ENCODE results near the gene REM2.
A peak's percentile ranks its signal among the peaks of the same experiment; 100 is the strongest.

REM2 gene

DNA sequence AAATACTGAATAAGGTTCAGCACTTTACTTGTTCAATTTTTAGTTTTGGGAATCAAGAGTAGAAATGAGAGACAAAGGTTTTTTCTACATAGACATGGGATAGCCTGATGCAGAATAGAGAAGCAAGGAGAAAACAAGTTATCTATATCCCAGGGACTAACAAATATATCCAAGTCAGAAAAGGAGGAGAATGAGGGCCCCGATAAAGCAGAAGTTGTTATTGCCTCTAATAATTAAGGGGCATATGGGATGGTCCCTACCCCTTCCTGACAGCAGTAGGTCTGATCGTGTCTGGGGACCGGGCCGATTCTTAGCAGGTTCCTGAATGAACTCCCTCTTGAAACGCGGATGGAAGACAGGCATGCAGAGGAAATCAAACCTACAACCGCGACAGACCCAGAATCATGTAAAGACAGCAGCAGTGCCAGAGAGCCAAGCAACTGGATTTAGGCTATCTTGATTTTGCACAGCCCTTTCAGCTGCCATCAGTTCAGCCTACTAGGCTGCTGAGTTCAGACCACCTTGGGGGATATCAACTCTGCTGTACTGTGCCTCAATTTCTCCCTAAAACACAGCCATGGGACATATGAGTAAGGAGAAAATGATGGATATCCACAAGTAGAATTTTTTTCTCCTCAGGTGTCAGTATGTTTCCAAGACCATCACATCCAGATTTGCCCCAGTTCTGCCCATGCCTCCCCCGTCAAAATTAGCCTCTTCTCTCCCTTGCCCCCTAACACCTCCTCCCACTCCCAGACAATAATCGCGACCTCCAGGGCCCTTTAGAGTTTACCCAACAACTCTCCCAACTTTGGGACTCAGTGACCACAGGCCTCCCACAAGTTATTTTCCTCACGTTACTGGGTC lies 45.4 kb downstream of the REM2 start:
- Histone ChIP-seq H3K27ac (ENCODE audit: low read depth in 2 of 2, low read length in 2 of 2) (peak overlapping the region; percentile 83 to 89), H3K36me3 (ENCODE audit: control insufficient read depth in 2 of 2, insufficient read depth in 2 of 2, low read length in 2 of 2) (peaks cover 13 to 17% of the 10 kb centered on the region in 2 donors), H3K4me3 (ENCODE audit: low read length in 2 of 2) (peak overlapping the region; percentile 97 to 98), H3K4me1 (ENCODE audit: control insufficient read depth in 2 of 2, insufficient read depth in 2 of 2, low read length in 2 of 2) (peaks cover 13 to 23% of the 10 kb centered on the region in 2 donors), H3K27me3 (ENCODE audit: control insufficient read depth in 2 of 2, insufficient read depth in 2 of 2, low read length in 2 of 2) (no peaks in the 10 kb centered on the region), H3K9ac (ENCODE audit: low read depth in 1 of 2, low read length in 2 of 2) (peak overlapping the region; percentile 93 to 95), H3K9me3 (ENCODE audit: control insufficient read depth in 2 of 2, low read length in 2 of 2) (no peaks in the 10 kb centered on the region)

GRCh38 chr14:22929104-22929960 lies 46.3 kb downstream of the REM2 start, which contains the start of gene PRMT5:
TSS of gene PRMT5 (minus strand) at chr14:22929376. CDS start at chr14:22929361, 15 bp downstream.
- H3K4me1 ChIP-seq (ENCODE audit: control insufficient read depth in 2 of 2, insufficient read depth in 2 of 2, low read length in 2 of 2), result peaks cover 13 to 23% of the 10 kb centered on the region in 2 donors
- H3K4me3 ChIP-seq (ENCODE audit: low read length in 2 of 2), result peak within 1 kb of the TSS; percentile 97 to 98
- H3K9ac ChIP-seq (ENCODE audit: low read depth in 1 of 2, low read length in 2 of 2), result peak within 1 kb of the TSS; percentile 93 to 95
- H3K36me3 ChIP-seq (ENCODE audit: control insufficient read depth in 2 of 2, insufficient read depth in 2 of 2, low read length in 2 of 2), result peaks cover 6 to 9% of the 10 kb centered on the region in 2 donors
- no peaks in the 10 kb centered on the region for H3K27me3 ChIP-seq (ENCODE audit: control insufficient read depth in 2 of 2, insufficient read depth in 2 of 2, low read length in 2 of 2)
- peak within 1 kb of the TSS; percentile 83 to 89 for H3K27ac ChIP-seq (ENCODE audit: low read depth in 2 of 2, low read length in 2 of 2)
- no peaks in the 10 kb centered on the region for H3K9me3 ChIP-seq (ENCODE audit: control insufficient read depth in 2 of 2, low read length in 2 of 2)

DNA sequence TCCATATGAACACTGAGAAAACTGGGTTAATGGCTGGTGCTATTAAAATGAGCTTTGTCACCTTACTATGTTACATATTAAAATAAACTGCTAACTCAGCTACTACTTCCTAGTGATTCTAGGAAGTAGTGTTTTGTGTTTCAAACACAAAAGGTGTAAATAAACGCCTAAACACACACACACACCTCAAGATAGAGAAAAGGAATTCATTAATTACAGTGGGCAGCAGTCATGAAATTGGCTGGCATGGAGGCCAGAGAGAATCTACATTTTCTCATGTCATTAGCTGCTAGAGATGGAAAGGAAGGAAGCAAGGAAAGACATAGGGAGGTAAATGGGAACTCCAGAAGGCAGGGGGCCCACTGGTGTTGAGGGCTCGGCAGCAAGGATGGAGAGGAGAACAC lies 46.9 kb downstream of the REM2 start:
- Histone ChIP-seq H3K9ac (ENCODE audit: low read depth in 1 of 2, low read length in 2 of 2) (peak overlapping the region; percentile 78 to 93), H3K36me3 (ENCODE audit: control insufficient read depth in 2 of 2, insufficient read depth in 2 of 2, low read length in 2 of 2) (peaks cover 0 to 3% of the 10 kb centered on the region in 2 donors)

DNA sequence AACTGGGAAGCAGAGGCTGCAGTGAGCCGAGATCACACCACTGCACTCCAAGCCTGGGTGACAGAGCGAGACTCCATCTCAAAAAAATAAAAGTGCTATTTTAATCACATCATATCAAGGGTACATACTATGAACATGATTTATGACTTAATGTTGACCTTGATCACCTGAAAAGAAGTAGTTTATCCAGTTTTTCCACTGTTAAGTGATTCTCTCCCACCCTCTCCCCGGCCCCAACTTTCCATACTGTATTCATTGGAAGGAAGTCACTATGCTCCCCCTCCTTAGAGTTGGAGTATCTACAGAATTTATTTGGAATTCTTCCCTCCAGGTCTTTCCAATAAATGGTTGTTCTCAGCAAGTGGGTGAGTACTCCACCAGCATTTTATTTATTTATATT lies 49.1 kb downstream of the REM2 start:
- Histone ChIP-seq H3K9me3 (ENCODE audit: control insufficient read depth in 2 of 2, low read length in 2 of 2) (no peaks in the 10 kb centered on the region), H3K36me3 (ENCODE audit: control insufficient read depth in 2 of 2, insufficient read depth in 2 of 2, low read length in 2 of 2) (no peaks in the 10 kb centered on the region), H3K4me3 (ENCODE audit: low read length in 2 of 2) (no peak overlapping the region), H3K27ac (ENCODE audit: low read depth in 2 of 2, low read length in 2 of 2) (no peak overlapping the region), H3K9ac (ENCODE audit: low read depth in 1 of 2, low read length in 2 of 2) (no peak overlapping the region), H3K27me3 (ENCODE audit: control insufficient read depth in 2 of 2, insufficient read depth in 2 of 2, low read length in 2 of 2) (no peaks in the 10 kb centered on the region), H3K4me1 (ENCODE audit: control insufficient read depth in 2 of 2, insufficient read depth in 2 of 2, low read length in 2 of 2) (peaks cover 13 to 15% of the 10 kb centered on the region in 2 donors)

More for the DNA sequence above, 46.9 kb downstream of the REM2 start:
- peak overlapping the region; percentile 73 to 81 for H3K27ac ChIP-seq (ENCODE audit: low read depth in 2 of 2, low read length in 2 of 2)
- no peaks in the 10 kb centered on the region for H3K9me3 ChIP-seq (ENCODE audit: control insufficient read depth in 2 of 2, low read length in 2 of 2)
- no peaks in the 10 kb centered on the region for H3K27me3 ChIP-seq (ENCODE audit: control insufficient read depth in 2 of 2, insufficient read depth in 2 of 2, low read length in 2 of 2)
- peak overlapping the region; percentile 97 to 98 for H3K4me3 ChIP-seq (ENCODE audit: low read length in 2 of 2)
- H3K4me1 ChIP-seq (ENCODE audit: control insufficient read depth in 2 of 2, insufficient read depth in 2 of 2, low read length in 2 of 2), result peaks cover 13 to 23% of the 10 kb centered on the region in 2 donors

DNA sequence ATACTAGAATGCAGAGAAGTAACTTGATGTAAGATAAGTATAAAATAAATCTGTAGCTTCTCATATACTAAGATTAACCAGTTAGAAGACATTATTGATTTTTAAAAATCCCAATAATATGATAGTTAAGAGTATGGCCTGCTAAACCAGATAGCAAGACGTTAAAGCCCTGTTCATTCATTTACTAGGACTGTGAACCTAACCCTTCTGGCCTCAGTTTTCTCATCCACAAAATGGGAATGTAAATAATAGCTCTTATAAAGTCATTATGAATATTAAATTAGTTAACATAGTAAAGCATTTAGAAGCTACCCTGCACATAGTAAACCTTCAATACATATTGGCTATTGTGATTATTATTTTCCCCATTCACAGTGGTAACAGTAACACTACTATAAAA lies 52.1 kb downstream of the REM2 start:
- peaks cover 0 to 1% of the 10 kb centered on the region in 2 donors for H3K4me1 ChIP-seq (ENCODE audit: control insufficient read depth in 2 of 2, insufficient read depth in 2 of 2, low read length in 2 of 2)

More for the DNA sequence above, 52.1 kb downstream of the REM2 start:
- Histone ChIP-seq H3K36me3 (ENCODE audit: control insufficient read depth in 2 of 2, insufficient read depth in 2 of 2, low read length in 2 of 2) (no peaks in the 10 kb centered on the region), H3K27me3 (ENCODE audit: control insufficient read depth in 2 of 2, insufficient read depth in 2 of 2, low read length in 2 of 2) (no peaks in the 10 kb centered on the region), H3K27ac (ENCODE audit: low read depth in 2 of 2, low read length in 2 of 2) (no peak overlapping the region), H3K9me3 (ENCODE audit: control insufficient read depth in 2 of 2, low read length in 2 of 2) (no peaks in the 10 kb centered on the region), H3K4me3 (ENCODE audit: low read length in 2 of 2) (no peak overlapping the region), H3K9ac (ENCODE audit: low read depth in 1 of 2, low read length in 2 of 2) (no peak overlapping the region)

All from mucosa of rectum (tissue), 2 donors.